Ascending aorta (tissue), 2 donors: ENCODE data around the gene CDIP1. TPM values are rescaled to one million over a fixed set of nuclear protein-coding genes. Genes with fewer than 3 reads are reported as not detected.

ENCODE experiments used
- DNase-seq, 2 donors: peaks; one replicate each; pipeline ENCODE4 v3.0.0-alpha.2; 2019; ENCODE audit warnings: low spot score in 2 of 2
- H3K27ac ChIP-seq, 2 donors: fragments of 200-600 bp; sonication (generic); one replicate each; pipeline ENCODE4 v1.5.1; 2016 to 2017; ENCODE audit warnings: mild to moderate bottlenecking in 1 of 2
- H3K27me3 ChIP-seq: fragments of 200-600 bp; sonication (generic); one replicate; pipeline ENCODE4 v1.5.1; 2017
- H3K36me3 ChIP-seq, 2 donors: fragments of 200-600 bp; sonication (generic); one replicate each; pipeline ENCODE4 v1.5.1; 2016
- H3K4me1 ChIP-seq, 2 donors: fragments of 200-600 bp; sonication (generic); one replicate each; pipeline ENCODE4 v1.5.1; 2016 to 2017; ENCODE audit warnings: mild to moderate bottlenecking in 1 of 2
- H3K4me3 ChIP-seq, 2 donors: fragments of 200-600 bp; sonication (generic); one replicate each; pipeline ENCODE4 v1.5.1; 2016 to 2017; ENCODE audit warnings: mild to moderate bottlenecking in 1 of 2
- H3K9me3 ChIP-seq, 2 donors: fragments of 200-600 bp; sonication (generic); one replicate each; pipeline ENCODE4 v1.5.1; 2016
- CTCF ChIP-seq, 3 experiments: fragments of 200-600 bp in 2 of 3; fragments of 450-650 bp in 1 of 3; sonication (generic) in 2 of 3; IDR thresholded peaks; one replicate each; pipeline ENCODE4 v1.5.1; 2016 to 2019; ENCODE audit warnings: antibody characterized with exemption in 3 of 3, mild to moderate bottlenecking in 1 of 3, moderate library complexity in 1 of 3
- intact Hi-C: fragments of 100-400 bp; cut with DNase I; formaldehyde crosslinking; loops from one replicate; pipeline ENCODE4 v1.15.1; 2023
- total RNA-seq: library from RNA; depleted of rRNA; stranded (reverse); fragments of >200 nt; gene quantifications from one replicate; pipeline ENCODE4 v1.1.0, GENCODE V29; 2016

The CDIP1 gene
- total RNA-seq, 1 donor from 2014 or later = 36.9 TPM

- TF ChIP-seq CTCF (IDR thresholded peaks at IDR 0.05) = no peak
- peaks cover 33 to 36% of the 10 kb centered on the region in 2 donors for H3K36me3 ChIP-seq
- no peak for DNase-seq
- H3K4me1 ChIP-seq = peaks cover 7 to 14% of the 10 kb centered on the region in 2 donors
- intact Hi-C loops = no loop called here
- no peak overlapping the region for H3K4me3 ChIP-seq
- H3K27ac ChIP-seq = peak overlapping the region; percentile 66 to 71
- H3K27me3 ChIP-seq = no peaks in the 10 kb centered on the region
- no peaks in the 10 kb centered on the region for H3K9me3 ChIP-seq
Measured at GRCh38 chr16:4513881-4514280, 24.7 kb downstream of the CDIP1 start.

GRCh38 chr16:4513086-4513860, 25.3 kb downstream of the CDIP1 start:
- peak overlapping the region; percentile 66 to 71 for H3K27ac ChIP-seq
- intact Hi-C loops = no loop called here
- H3K36me3 ChIP-seq = peaks cover 39 to 42% of the 10 kb centered on the region in 2 donors

GRCh38 chr16:4512473-4512872, 26.1 kb downstream of the CDIP1 start:
- DNase-seq = no peak
- peaks cover 7 to 14% of the 10 kb centered on the region in 2 donors for H3K4me1 ChIP-seq
- H3K27me3 ChIP-seq = no peaks in the 10 kb centered on the region

More at GRCh38 chr16:4513086-4513860, 25.3 kb downstream of the CDIP1 start:
- H3K4me1 ChIP-seq = peaks cover 7 to 14% of the 10 kb centered on the region in 2 donors
- no peak for DNase-seq
- no peaks in the 10 kb centered on the region for H3K27me3 ChIP-seq
- TF ChIP-seq CTCF (IDR thresholded peaks at IDR 0.05) = no peak
- no peak overlapping the region for H3K4me3 ChIP-seq
- H3K9me3 ChIP-seq = no peaks in the 10 kb centered on the region

GRCh38 chr16:4511441-4512082, 27.0 kb downstream of the CDIP1 start:
- Histone ChIP-seq H3K4me3 (no peak overlapping the region), H3K9me3 (no peaks in the 10 kb centered on the region), H3K36me3 (peaks cover 51 to 56% of the 10 kb centered on the region in 2 donors), H3K27ac (no peak overlapping the region), H3K4me1 (peaks cover 7 to 14% of the 10 kb centered on the region in 2 donors), H3K27me3 (no peaks in the 10 kb centered on the region)
- TF ChIP-seq CTCF (IDR thresholded peaks at IDR 0.05) = peak in 2 of 3 experiments; percentile 21 to 45
- intact Hi-C loops = no loop called here
- no peak for DNase-seq

More at GRCh38 chr16:4512473-4512872, 26.1 kb downstream of the CDIP1 start:
- Histone ChIP-seq H3K36me3 (peaks cover 47 to 50% of the 10 kb centered on the region in 2 donors), H3K9me3 (no peaks in the 10 kb centered on the region), H3K4me3 (no peak overlapping the region), H3K27ac (no peak overlapping the region)
- intact Hi-C loops = no loop called here
- no peak for TF ChIP-seq CTCF (IDR thresholded peaks at IDR 0.05)

GRCh38 chr16:4510747-4511426, 27.7 kb downstream of the CDIP1 start:
- intact Hi-C loops = no loop called here
- DNase-seq = no peak
- no peak for TF ChIP-seq CTCF (IDR thresholded peaks at IDR 0.05)
- Histone ChIP-seq H3K9me3 (no peaks in the 10 kb centered on the region), H3K4me1 (peaks cover 7 to 14% of the 10 kb centered on the region in 2 donors), H3K27ac (no peak overlapping the region), H3K27me3 (no peaks in the 10 kb centered on the region), H3K36me3 (peaks cover 51 to 56% of the 10 kb centered on the region in 2 donors), H3K4me3 (no peak overlapping the region)
